KOPT-K1 (cell line): ENCODE results near the gene ZNF24.

ENCODE experiments used
- H3K27ac ChIP-seq: fragments of 200-600 bp; sonication (generic); 2 replicates; pipeline ENCODE4 v1.5.1; 2016; ENCODE audit warnings: antibody characterized with exemption, mild to moderate bottlenecking, low read depth, low read length; ENCODE audit not compliant: poor library complexity, severe bottlenecking
- H3K36me3 ChIP-seq: fragments of 200-600 bp; sonication (generic); 2 replicates; pipeline ENCODE4 v1.5.1; 2017; ENCODE audit warnings: antibody characterized with exemption, mild to moderate bottlenecking, low read length, moderate library complexity; ENCODE audit not compliant: insufficient read depth
- H3K9me3 ChIP-seq: fragments of 200-600 bp; sonication (generic); 2 replicates; pipeline ENCODE4 v1.5.1; 2017; ENCODE audit warnings: antibody characterized with exemption, low read length, mild to moderate bottlenecking; ENCODE audit not compliant: insufficient read depth, poor library complexity, severe bottlenecking

The ZNF24 gene

DNA sequence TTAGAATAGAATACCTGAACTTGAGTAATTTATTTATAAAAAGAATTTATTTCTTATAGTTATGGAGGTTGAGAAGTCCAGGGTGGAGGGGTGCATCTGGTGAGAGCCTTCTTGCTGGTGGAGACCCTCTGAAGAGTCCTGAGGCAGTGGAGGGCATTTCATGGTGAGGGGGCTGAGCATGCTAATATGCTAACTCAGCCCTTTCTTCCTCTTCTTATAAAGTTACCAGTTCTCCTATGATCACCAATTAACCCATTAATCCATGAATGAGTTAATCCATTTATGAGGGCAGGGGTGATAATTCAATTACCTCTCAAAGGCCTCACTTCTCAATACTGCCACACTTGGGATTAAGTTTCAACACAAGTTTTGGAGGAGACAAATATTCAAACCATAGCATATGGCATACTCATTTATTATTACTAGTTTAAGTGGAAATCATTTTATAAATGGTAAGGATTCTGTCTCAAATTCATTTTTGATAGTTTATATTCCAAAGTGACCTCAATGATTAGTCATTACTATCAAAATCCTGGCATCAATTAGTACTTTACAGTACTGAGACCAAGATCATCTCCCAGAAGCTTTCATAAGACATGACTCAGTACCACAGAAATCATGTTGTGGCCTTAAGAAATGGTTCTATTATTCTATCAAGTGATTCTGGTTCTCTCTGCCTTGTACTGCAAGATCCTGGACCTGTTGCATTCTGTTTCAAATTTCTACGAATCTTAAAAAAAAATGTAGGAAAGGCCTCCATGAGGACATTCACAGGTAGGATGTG is 27.4 kb upstream of the ZNF24 start:
- no peak overlapping the region for H3K27ac ChIP-seq
- no peaks in the 10 kb centered on the region for H3K36me3 ChIP-seq

DNA sequence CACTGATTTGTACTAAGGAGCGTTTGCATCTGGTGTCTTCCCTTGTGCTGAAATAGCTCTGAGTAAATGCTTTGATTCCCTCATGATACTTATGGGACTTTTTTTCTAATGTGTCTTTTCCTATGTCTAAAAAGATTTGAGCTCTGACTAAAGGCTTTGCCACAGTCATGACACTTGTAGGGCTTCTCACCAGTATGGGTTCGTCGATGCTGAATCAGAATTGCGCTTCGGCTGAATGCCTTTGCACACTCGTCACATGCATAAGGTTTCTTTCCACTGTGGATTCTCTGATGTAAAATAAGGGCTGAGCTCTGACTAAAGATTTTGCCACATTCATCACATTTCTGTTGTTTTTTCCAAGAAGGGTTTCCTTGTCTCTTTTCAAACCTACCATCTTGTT is 24.9 kb upstream of the ZNF24 start:
- Histone ChIP-seq H3K9me3 (no peaks in the 10 kb centered on the region), H3K27ac (no peak overlapping the region), H3K36me3 (no peaks in the 10 kb centered on the region)

More for the DNA sequence above, 27.4 kb upstream of the ZNF24 start:
- no peaks in the 10 kb centered on the region for H3K9me3 ChIP-seq

DNA sequence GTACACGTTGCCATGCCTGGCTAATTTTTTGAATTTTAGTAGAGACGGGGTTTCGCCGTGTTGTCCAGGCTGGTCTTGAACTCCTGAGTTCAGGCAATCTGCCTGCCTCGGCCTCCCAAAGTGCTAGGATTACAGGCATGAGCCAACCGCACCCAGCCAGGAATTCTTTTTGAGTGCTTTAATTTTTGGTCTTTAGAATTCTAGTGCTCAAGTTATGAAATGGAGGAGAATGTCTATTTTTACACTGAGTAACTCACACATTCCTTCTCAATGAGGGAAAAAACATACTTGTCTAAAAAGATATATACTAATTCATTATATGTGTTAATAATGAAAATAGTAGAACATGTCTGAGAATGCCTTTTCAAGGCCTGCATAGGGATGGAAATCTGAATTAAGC is 24.4 kb upstream of the ZNF24 start:
- no peak overlapping the region for H3K27ac ChIP-seq
- H3K9me3 ChIP-seq: no peaks in the 10 kb centered on the region
- no peaks in the 10 kb centered on the region for H3K36me3 ChIP-seq

DNA sequence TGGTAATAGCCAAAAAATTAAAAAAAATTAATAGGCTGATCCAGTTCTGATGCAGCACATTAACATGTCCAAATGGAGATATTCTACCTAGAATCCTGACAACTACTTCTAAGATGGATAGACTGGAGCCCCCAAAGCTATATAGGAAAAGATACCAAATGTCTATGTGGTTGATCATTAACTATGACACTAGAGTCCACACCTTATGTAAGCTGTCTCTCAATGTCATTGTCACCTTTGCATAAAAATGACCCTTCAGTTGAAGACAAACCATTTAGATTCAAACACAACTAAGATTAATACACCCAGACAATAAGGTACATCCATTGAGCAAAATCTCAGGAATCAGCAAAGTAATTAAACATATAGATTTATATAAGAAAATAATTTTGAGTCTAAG is 18.3 kb upstream of the ZNF24 start:
- Histone ChIP-seq H3K36me3 (no peaks in the 10 kb centered on the region), H3K27ac (no peak overlapping the region), H3K9me3 (no peaks in the 10 kb centered on the region)

DNA sequence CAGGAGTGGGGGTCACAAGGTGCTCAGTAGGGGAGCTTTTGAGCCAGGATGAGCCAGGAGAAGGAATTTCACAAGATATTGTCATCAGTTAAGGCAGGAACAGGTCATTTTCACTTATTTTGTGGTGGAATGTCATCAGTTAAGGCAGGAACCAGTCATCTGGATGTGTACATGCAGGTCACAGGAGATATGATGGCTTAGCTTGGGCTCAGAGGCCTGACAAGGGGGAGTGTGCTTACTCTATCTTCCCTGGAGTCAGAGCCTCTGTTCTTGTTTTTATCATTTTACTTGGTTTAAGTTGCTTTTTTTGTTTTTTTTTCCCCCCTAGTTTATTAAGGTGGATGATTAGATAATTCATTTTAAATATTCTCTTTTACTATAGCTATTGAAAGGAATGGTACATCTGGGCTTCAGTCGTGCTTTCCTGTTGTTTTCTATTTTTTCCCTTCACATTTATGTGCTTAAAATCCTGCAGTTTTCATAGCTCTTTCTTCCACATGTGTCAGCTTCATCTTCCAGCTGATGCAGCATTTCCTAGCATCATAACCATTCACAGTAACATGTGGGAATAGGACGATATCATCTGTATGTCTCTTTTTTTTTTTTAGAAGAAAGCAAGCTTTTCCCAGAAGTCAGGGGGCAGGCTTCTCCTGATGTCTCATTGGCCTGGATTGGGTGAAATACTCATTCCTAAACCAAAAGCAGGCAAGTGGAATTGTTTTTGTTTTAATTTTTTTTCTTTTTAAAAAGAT is 17.5 kb upstream of the ZNF24 start:
- no peaks in the 10 kb centered on the region for H3K9me3 ChIP-seq
- H3K27ac ChIP-seq: no peak overlapping the region
- H3K36me3 ChIP-seq: no peaks in the 10 kb centered on the region

DNA sequence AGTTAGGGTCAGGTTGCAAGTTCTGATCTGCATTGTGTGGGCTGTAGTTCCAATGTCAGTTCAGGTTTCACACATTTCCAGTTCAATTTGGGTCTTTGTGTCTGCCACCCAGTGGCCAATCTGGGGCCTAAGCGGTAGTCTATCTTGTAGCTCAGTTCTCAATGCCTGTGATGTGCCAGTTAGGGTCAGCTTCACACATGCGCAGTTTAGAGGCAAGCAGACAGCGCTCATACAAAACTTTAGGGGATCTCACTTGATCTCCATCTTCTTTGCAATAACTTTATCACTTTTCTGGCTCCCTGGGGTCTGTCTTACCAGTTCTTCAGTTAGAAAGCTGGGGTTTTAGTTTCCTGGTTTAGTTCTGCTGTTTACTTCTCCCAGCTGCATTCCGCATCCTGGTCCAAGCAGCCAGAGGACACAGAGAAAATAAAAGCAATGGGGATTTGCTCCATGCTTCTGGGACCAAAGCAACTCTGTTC is 11.0 kb upstream of the ZNF24 start:
- H3K27ac ChIP-seq: no peak overlapping the region
- H3K36me3 ChIP-seq: no peaks in the 10 kb centered on the region
- peaks cover 22% of the 10 kb centered on the region for H3K9me3 ChIP-seq

DNA sequence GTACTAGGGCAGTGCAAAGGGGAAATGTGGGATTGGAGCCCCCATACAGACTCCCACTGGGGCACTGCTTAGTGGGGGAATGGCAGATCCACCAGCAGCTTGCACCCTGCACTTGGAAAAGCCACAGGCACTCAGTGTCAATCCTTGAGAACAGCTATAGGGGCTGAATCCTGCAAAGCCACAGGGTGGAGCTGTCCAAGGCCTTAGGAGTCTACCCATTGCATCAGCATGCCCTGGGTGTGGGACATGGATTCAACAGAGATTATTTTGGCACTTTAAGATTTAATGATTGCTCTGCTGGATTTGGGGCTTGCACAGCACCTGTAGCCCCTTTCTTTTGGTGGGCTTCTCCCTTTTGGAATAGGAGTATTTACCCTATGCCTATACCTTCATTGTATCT is 8.6 kb upstream of the ZNF24 start:
- H3K36me3 ChIP-seq: no peaks in the 10 kb centered on the region
- H3K27ac ChIP-seq: no peak overlapping the region
- peaks cover 22% of the 10 kb centered on the region for H3K9me3 ChIP-seq

DNA sequence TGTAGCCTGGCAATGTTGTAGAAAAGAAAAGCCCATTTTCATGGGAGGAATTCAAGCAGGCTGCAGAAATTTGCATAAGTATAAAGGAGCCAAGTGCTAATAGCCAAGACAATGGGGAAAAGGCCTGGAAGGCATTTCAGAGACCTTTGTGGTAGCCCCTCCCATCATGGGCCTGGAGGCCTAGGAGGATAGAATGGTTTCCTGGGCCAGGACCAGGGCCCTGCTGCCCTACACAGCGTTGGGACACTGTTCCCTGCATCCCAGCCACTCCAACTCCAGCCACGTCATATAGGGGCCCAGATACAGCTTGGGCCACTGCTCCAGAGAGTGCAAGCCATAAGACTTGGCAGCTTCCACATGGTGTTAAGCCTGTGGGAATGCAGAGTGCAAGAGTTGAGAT is 8.1 kb upstream of the ZNF24 start:
- H3K36me3 ChIP-seq: no peaks in the 10 kb centered on the region
- H3K9me3 ChIP-seq: peaks cover 22% of the 10 kb centered on the region
- no peak overlapping the region for H3K27ac ChIP-seq

DNA sequence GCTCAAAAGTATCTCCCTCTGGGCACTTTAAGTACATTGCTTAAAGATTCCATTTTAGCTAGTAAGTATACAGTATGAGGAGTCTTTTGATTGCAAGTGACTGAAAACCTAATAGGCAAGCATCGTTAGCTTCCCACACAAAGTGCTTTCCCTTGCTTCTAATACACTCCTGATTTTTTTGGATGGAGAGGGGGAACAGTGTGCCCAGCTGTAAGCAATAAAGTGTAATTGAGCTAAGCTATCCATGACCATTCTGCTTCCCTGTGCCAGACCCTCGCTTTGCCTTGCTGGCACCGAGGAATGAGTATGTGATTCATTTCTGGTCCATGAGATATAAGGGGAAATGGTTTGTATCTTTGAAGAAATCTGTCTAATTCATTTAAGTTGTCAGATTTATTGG is 3.8 kb upstream of the ZNF24 start:
- Histone ChIP-seq H3K36me3 (peaks cover under 1% of the 10 kb centered on the region; the same call in 1 of the 2 replicates), H3K9me3 (peaks cover 17% of the 10 kb centered on the region), H3K27ac (no peak overlapping the region)

DNA sequence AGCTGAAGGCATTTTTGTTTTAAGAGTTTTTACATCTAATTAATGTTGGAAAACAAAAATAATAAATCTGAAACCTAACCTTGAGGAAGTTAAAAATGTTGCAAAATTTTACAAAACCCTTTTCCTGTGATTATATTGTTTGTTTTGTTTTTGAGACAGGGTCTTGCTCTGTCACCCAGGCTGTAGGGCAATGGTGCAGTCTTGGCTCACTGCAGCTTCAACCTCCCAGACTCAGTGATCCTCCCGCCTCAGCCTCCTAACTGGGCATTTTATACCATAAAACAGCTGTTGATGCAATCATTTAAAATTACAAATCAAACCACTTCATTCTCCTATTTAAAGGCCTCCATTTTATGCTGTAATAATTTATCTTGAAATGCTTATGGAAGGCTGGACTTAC is 1.7 kb upstream of the ZNF24 start:
- Histone ChIP-seq H3K9me3 (no peaks in the 10 kb centered on the region), H3K27ac (no peak overlapping the region), H3K36me3 (peaks cover 21% of the 10 kb centered on the region)

DNA sequence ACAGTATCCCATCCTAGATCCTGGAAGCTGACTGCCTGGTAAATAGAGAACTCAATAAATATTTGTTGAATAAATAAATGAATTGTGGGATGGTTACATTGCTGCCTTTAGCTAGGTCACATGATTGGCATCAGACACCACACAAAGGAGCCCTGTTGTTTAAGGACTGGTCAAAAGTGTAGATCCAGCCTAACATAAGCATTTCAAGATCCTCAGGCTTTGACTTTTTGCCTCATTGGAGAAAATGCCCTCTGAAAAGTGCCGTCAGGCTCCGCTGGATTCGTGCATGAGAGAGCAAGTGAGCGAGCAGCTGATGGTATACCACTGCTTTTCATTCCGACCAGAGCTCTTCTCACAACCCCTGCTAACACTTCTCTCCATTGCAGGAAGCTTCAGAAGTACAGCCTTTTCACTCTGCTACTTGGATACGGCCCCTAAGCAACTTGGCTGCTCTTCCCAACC is 1.3 kb upstream of the ZNF24 start:
- Histone ChIP-seq H3K27ac (no peak overlapping the region), H3K9me3 (no peaks in the 10 kb centered on the region), H3K36me3 (peaks cover 25% of the 10 kb centered on the region)

DNA sequence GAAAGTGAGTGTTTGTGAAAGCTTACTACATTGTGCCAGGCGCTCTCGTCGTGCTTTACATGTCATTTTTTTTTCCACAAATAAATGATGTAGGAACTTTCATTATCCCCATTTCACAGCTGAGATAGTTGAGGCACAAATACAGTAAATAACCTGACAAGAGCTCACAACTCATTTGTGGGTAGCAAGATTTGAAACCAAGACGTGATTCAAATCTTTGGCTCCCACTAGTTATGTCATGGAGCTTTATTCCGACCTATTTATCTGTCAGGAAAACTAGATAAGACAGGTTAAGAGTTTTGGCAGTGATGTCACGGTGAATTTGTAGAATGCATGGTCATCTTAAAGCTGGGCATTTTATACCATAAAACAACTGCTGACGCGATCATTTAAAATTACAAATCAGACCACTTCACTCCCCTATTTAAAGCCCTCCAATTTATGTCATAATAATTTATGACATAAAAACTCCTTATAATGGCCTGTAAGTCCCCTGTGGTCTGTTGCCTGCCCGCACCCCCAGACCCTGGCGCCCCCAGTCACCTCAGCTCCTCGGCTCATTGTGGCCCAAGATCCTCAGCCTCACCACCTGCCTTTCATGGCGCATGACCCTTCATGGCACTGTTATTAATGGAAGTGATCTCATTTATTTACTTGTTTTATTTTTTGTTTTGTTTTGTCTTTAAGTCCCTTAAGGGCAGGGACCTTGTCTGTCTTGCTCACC is 678 bp upstream of the ZNF24 start:
- Histone ChIP-seq H3K27ac (peak overlapping the region; percentile 96), H3K36me3 (peaks cover 31% of the 10 kb centered on the region), H3K9me3 (no peaks in the 10 kb centered on the region)

DNA sequence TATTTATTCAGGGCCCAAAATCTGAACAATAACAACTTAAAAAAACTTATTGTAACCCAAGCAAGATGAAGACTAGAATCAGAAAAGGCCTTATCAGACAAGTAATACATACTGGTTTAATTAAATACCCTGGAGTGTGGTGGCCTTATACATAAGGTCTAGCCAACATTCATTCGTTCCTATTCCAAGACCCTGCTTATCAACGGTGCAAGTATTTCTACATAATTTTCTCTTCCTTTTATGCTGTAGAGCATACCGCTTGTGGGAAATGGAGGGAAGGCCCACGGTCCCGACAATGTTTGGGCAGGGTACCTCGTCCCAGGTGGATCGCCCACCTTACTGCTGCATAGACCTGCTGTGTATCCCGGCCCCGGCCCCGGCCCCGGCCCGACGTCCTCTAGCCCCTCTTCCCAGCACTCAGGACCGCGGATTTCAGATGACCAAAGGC is 708 bp downstream of the ZNF24 start:
- Histone ChIP-seq H3K27ac (peak overlapping the region; percentile 96), H3K36me3 (peaks cover 45% of the 10 kb centered on the region), H3K9me3 (no peaks in the 10 kb centered on the region)

DNA sequence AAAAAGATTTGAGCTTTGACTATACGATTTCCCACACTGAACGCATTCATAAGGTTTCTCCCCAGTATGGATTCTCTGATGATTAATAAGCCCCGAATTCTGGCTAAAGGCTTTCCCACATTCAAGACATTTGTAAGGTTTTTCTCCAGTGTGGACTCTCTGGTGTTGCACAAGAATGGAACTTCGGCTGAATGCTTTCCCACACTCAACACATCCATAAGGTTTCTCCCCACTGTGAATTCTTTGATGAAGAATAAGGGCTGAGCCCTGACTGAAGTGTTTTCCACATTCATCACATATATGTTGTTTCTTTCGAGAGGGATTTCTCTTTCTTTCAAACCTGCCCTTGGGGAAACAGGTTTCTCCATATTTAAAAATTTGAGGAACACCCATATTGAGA is 6.9 kb downstream of the ZNF24 start:
- H3K27ac ChIP-seq: no peak overlapping the region
- H3K9me3 ChIP-seq: no peaks in the 10 kb centered on the region
- H3K36me3 ChIP-seq: peaks cover 100% of the 10 kb centered on the region

DNA sequence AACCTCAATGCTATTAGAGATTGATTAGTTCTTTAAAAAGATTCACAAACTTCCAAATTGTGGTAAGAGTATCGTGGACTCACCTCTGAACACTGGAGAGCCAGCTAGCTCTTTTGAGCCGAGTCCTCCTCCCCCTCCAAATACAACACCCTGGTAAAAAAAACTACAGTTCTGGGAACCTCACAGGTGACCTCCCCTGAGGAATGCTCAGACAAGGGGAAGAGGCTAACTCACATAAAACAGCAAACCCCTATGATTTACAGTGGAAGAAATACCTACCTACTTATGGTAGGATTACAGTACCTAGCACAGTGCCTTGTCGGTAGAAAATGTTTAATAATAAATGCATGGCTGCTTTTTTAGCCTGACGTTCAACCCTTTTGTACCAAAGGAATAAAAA is 8.4 kb downstream of the ZNF24 start:
- no peak overlapping the region for H3K27ac ChIP-seq
- peaks cover 99% of the 10 kb centered on the region for H3K36me3 ChIP-seq
- H3K9me3 ChIP-seq: no peaks in the 10 kb centered on the region
